Stomach (tissue), 4 donors: ENCODE data around the gene ESYT2.

Experiments used
- EP300 ChIP-seq: sonication (generic); formaldehyde crosslinking; IDR thresholded peaks from one replicate; pipeline ENCODE4 v1.6.1; 2017; ENCODE audit warnings: antibody characterized with exemption
- POLR2A ChIP-seq, 4 donors: fragments of 450-650 bp; IDR thresholded peaks; one replicate each; pipeline ENCODE4 v1.6.1; 2016; ENCODE audit warnings: antibody characterized with exemption in 4 of 4, control low read depth in 2 of 4, mild to moderate bottlenecking in 1 of 4, moderate library complexity in 1 of 4

- no peak for TF ChIP-seq EP300
- TF ChIP-seq POLR2A (IDR thresholded peaks at IDR 0.05) = no peak
These were observed 61.6 kb downstream of the ESYT2 start for GRCh38 chr7:158767707-158768106.
